Lower leg skin (tissue), 3 donors: ENCODE results near the gene MX1.

ENCODE experiments used
- POLR2A ChIP-seq, 2 donors: fragments of 450-650 bp; IDR thresholded peaks; one replicate each; pipeline ENCODE4 v1.6.1; 2016 to 2017; ENCODE audit warnings: antibody characterized with exemption in 2 of 2, mild to moderate bottlenecking in 1 of 2, moderate library complexity in 1 of 2
- TF ChIP-seq, protein P1 (sequence below), 3 donors: fragments of 450-650 bp; IDR thresholded peaks; one replicate each; pipeline ENCODE4 v1.5.1; 2016; ENCODE audit warnings: antibody characterized with exemption in 3 of 3, mild to moderate bottlenecking in 3 of 3, moderate library complexity in 2 of 3

DNA sequence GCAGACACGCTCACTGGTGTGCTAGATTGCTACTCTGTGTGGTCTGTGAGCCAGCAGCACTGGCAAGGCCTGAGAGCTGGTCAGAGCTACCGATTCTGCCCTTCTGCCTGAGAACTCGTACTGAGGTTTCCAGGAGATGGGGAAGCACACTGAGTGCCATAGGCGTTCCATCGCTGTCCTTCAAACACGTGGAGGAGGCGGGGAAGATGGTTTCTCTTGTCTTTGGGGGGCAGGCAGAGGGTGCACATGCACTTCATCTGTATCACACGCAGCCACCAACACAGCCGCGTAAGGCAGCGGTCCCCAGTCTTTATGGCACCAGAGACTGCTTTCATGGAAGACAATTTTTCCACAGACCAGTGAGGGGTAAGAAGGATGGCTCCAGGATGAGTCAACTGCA, 23.8 kb upstream of the MX1 start:
- TF ChIP-seq POLR2A (IDR thresholded peaks at IDR 0.05) = no peak
- TF ChIP-seq, protein P1, sequence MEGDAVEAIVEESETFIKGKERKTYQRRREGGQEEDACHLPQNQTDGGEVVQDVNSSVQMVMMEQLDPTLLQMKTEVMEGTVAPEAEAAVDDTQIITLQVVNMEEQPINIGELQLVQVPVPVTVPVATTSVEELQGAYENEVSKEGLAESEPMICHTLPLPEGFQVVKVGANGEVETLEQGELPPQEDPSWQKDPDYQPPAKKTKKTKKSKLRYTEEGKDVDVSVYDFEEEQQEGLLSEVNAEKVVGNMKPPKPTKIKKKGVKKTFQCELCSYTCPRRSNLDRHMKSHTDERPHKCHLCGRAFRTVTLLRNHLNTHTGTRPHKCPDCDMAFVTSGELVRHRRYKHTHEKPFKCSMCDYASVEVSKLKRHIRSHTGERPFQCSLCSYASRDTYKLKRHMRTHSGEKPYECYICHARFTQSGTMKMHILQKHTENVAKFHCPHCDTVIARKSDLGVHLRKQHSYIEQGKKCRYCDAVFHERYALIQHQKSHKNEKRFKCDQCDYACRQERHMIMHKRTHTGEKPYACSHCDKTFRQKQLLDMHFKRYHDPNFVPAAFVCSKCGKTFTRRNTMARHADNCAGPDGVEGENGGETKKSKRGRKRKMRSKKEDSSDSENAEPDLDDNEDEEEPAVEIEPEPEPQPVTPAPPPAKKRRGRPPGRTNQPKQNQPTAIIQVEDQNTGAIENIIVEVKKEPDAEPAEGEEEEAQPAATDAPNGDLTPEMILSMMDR (IDR thresholded peaks at IDR 0.05) = no peak
